Liver (tissue), 9 donors: ENCODE results near the gene ARMC7. TPM values are rescaled to one million over a fixed set of nuclear protein-coding genes. Genes with fewer than 3 reads are reported as not detected.
A peak's percentile ranks its signal among the peaks of the same experiment; 100 is the strongest.

Experiments
- DNase-seq: peaks from one replicate; pipeline ENCODE4 v3.0.0-alpha.2; 2017; ENCODE audit warnings: low spot score
- H3K27ac ChIP-seq, 2 donors: one replicate each; pipeline ENCODE4 v1.7.0; 2013; ENCODE audit warnings: inconsistent platforms in 2 of 2, low read length in 2 of 2, control low read depth in 1 of 2, low read depth in 1 of 2, mild to moderate bottlenecking in 1 of 2
- H3K27me3 ChIP-seq, 4 donors: one replicate each; pipeline versions ENCODE4 v1.6.1 to v1.7.0; 2013; ENCODE audit warnings: low read length in 3 of 4, inconsistent platforms in 1 of 4, mild to moderate bottlenecking in 1 of 4, moderate library complexity in 1 of 4; ENCODE audit not compliant: control insufficient read depth in 4 of 4, insufficient read depth in 4 of 4
- H3K36me3 ChIP-seq, 4 donors: one replicate each; pipeline versions ENCODE4 v1.6.1 to v1.7.0; 2013; ENCODE audit warnings: low read length in 3 of 4, mild to moderate bottlenecking in 3 of 4, low read depth in 1 of 4, moderate library complexity in 1 of 4; ENCODE audit not compliant: control insufficient read depth in 4 of 4, insufficient read depth in 3 of 4
- H3K4me1 ChIP-seq, 4 donors: one replicate each; pipeline versions ENCODE4 v1.6.1 to v1.7.0; 2013; ENCODE audit warnings: low read length in 3 of 4, mild to moderate bottlenecking in 3 of 4, moderate library complexity in 1 of 4; ENCODE audit not compliant: control insufficient read depth in 4 of 4, insufficient read depth in 4 of 4
- H3K4me3 ChIP-seq, 3 donors: one replicate each; pipeline versions ENCODE4 v1.6.1 to v1.7.0; 2013; ENCODE audit warnings: low read length in 3 of 3, control low read depth in 1 of 3, low read depth in 1 of 3, mild to moderate bottlenecking in 1 of 3
- H3K9ac ChIP-seq, 2 donors: one replicate each; pipeline ENCODE4 v1.7.0; 2013; ENCODE audit warnings: low read length in 2 of 2, mild to moderate bottlenecking in 2 of 2, moderate library complexity in 2 of 2, control low read depth in 1 of 2, low read depth in 1 of 2
- H3K9me3 ChIP-seq, 4 donors: one replicate each; pipeline versions ENCODE4 v1.6.1 to v1.7.0; 2013; ENCODE audit warnings: low read length in 3 of 4; ENCODE audit not compliant: control insufficient read depth in 4 of 4
- CTCF ChIP-seq: fragments of 150-350 bp; IDR thresholded peaks from 2 replicates; pipeline ENCODE4 v1.5.1; 2017; ENCODE audit warnings: improper control_type of control experiment, low read depth, low read length; ENCODE audit not compliant: missing input control
- FOXA1 ChIP-seq: IDR thresholded peaks from 2 replicates; pipeline ENCODE4 v1.6.1; 2016; ENCODE audit warnings: antibody characterized with exemption
- FOXA2 ChIP-seq: IDR thresholded peaks from 2 replicates; pipeline ENCODE4 v1.6.1; 2016; ENCODE audit warnings: antibody characterized with exemption
- GABPA ChIP-seq, 2 donors: IDR thresholded peaks in 1 of 2; conservative IDR thresholded peaks in 1 of 2; 2 replicates each; pipeline ENCODE4 v1.6.1; 2016; ENCODE audit warnings: antibody characterized with exemption in 2 of 2, mild to moderate bottlenecking in 1 of 2, moderate library complexity in 1 of 2
- HNF4G ChIP-seq: IDR thresholded peaks from 2 replicates; pipeline ENCODE4 v1.6.1; 2016; ENCODE audit warnings: antibody characterized with exemption
- JUND ChIP-seq, 2 donors: IDR thresholded peaks; 2 replicates each; pipeline ENCODE4 v1.6.1; 2016; ENCODE audit warnings: antibody characterized with exemption in 2 of 2
- NR2F2 ChIP-seq: IDR thresholded peaks from 2 replicates; pipeline ENCODE4 v1.6.1; 2016; ENCODE audit warnings: antibody characterized with exemption
- RAD21 ChIP-seq, 2 donors: IDR thresholded peaks; 2 replicates each; pipeline ENCODE4 v1.6.1; 2016; ENCODE audit warnings: antibody characterized with exemption in 2 of 2, mild to moderate bottlenecking in 2 of 2
- SP1 ChIP-seq: IDR thresholded peaks from 2 replicates; pipeline ENCODE4 v1.6.1; 2018; ENCODE audit warnings: antibody characterized with exemption, mild to moderate bottlenecking
- TAF1 ChIP-seq: conservative IDR thresholded peaks from 2 replicates; pipeline ENCODE4 v1.6.1; 2016; ENCODE audit warnings: antibody characterized with exemption, mild to moderate bottlenecking
- YY1 ChIP-seq: IDR thresholded peaks from 2 replicates; pipeline ENCODE4 v1.6.1; 2016; ENCODE audit warnings: antibody characterized with exemption, mild to moderate bottlenecking
- ZBTB33 ChIP-seq: IDR thresholded peaks from 2 replicates; pipeline ENCODE4 v1.6.1; 2016; ENCODE audit warnings: antibody characterized with exemption
- WGBS: extraction: QIAGEN DNeasy Blood & Tissue Kit; methylation state at CpG from one replicate; pipeline ENCODE4 v1.1.7; 2013; 5-methylcytosine and 5-hydroxymethylcytosine counted together
- polyA plus RNA-seq, 2 donors: library from polyadenylated mRNA; stranded (reverse) in 1 of 2; unstranded in 1 of 2; fragments of 200-250 nt in 1 of 2; fragments of >200 nt in 1 of 2; fragmentation: Nextera tagmentation in 1 of 2; extraction: Ambion mirVana in 1 of 2; gene quantifications; one replicate each; pipeline versions ENCODE4 v1.2.1 to v1.2.3, GENCODE V29; 2013 to 2015
- total RNA-seq, 2 donors: library from RNA; depleted of rRNA; stranded (reverse); fragments of >200 nt; gene quantifications; one replicate each; pipeline ENCODE4 v1.2.3, GENCODE V29; 2014
- TF ChIP-seq, protein P1 (sequence below): IDR thresholded peaks from 2 replicates; pipeline ENCODE4 v1.6.1; 2016; ENCODE audit warnings: antibody characterized with exemption
- donor health status: healthy.
- donor health status: healthy.
- donor health status: healthy.
- donor health status: healthy.
- donor health status: healthy.

Gene ARMC7
- total and polyA plus RNA-seq, 4 donors = 1.7 to 6.6 (median 3.7) TPM

- H3K36me3 ChIP-seq = no peaks in the 10 kb centered on the region
- H3K9me3 ChIP-seq = no peaks in the 10 kb centered on the region
- DNase-seq = no peak
- H3K4me1 ChIP-seq = peaks cover 3 to 31% (median 21%) of the 10 kb centered on the region in 4 donors
- TF ChIP-seq HNF4G (no peak), ZBTB33 (no peak), GABPA (IDR thresholded peaks at IDR 0.05 in 1 of 2, conservative IDR thresholded peaks at IDR 0.05 in 1 of 2) (no peak), SP1 (no peak), JUND (IDR thresholded peaks at IDR 0.05) (no peak), YY1 (no peak), RAD21 (IDR thresholded peaks at IDR 0.05) (no peak), FOXA1 (no peak), TAF1 (no peak), CTCF (no peak)
- peak overlapping the region; percentile 40 to 71 for H3K27ac ChIP-seq
- peak overlapping the region in 2 of 3 donors; percentile 35 to 48 for H3K4me3 ChIP-seq
- H3K27me3 ChIP-seq = no peaks in the 10 kb centered on the region
- peak overlapping the region in 1 of 2 donors; percentile 20 for H3K9ac ChIP-seq
- 50% methylated on average over 19 of the region's 19 CpGs for WGBS
Observed at GRCh38 chr17:75114552-75115314, 5.0 kb downstream of the ARMC7 start.

DNA sequence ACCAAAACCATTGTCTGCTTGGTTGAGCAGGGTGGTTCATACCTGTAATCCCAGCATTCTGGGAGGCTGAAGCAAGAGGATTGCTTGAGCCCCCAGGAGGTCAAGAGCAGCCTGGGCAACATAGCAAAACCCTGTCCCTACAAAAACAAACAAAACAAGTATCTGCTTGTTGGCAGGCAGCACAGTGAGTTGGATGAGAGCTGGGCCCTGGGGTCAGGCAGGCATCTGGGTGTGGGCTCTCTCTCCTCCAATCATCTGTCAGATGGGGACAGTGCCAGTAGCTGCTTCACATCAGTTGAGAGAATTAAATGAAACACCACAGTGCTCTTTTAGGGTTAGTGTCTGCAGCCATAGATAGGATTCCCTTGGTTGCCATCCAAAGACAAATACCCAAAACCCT is 5.8 kb downstream of the ARMC7 start:
- H3K9ac ChIP-seq = no peak overlapping the region
- H3K9me3 ChIP-seq = no peaks in the 10 kb centered on the region
- no peak overlapping the region for H3K27ac ChIP-seq
- no peak for DNase-seq
- H3K27me3 ChIP-seq = no peaks in the 10 kb centered on the region
- H3K36me3 ChIP-seq = no peaks in the 10 kb centered on the region
- TF ChIP-seq, protein P1, sequence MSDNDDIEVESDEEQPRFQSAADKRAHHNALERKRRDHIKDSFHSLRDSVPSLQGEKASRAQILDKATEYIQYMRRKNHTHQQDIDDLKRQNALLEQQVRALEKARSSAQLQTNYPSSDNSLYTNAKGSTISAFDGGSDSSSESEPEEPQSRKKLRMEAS = no peak
- TF ChIP-seq JUND (IDR thresholded peaks at IDR 0.05) (no peak), FOXA2 (no peak), NR2F2 (no peak), RAD21 (IDR thresholded peaks at IDR 0.05) (no peak), CTCF (no peak), ZBTB33 (no peak)
- H3K4me1 ChIP-seq = peaks cover 3 to 30% (median 20%) of the 10 kb centered on the region in 4 donors
- no peak overlapping the region for H3K4me3 ChIP-seq
